HG02623 (cell line): Measurements from ENCODE around the gene SDC3.
"Not testable (repeated sequence)": the region's sequence is repeated elsewhere in the genome, so short reads cannot be mapped to it uniquely, and the experiment has no call there.

Experiments
- ATAC-seq: cut with Tn5 transposase; IDR thresholded peaks from one replicate; pipeline ENCODE4 v1.9.1; 2021; ENCODE audit warnings: moderate library complexity; ENCODE audit not compliant: unreplicated experiment

The SDC3 gene, protein sequence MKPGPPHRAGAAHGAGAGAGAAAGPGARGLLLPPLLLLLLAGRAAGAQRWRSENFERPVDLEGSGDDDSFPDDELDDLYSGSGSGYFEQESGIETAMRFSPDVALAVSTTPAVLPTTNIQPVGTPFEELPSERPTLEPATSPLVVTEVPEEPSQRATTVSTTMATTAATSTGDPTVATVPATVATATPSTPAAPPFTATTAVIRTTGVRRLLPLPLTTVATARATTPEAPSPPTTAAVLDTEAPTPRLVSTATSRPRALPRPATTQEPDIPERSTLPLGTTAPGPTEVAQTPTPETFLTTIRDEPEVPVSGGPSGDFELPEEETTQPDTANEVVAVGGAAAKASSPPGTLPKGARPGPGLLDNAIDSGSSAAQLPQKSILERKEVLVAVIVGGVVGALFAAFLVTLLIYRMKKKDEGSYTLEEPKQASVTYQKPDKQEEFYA

GRCh38 chr1:30908696-30909364 is at the start of gene SDC3:
TSS of gene SDC3 (minus strand) at chr1:30908758. CDS start at chr1:30908586, 172 bp downstream.
- no peak for ATAC-seq

- ATAC-seq: no peak
Measured at GRCh38 chr1:30957560-30958222, 49.1 kb upstream of the SDC3 start.

GRCh38 chr1:30955448-30956015 is 47.0 kb upstream of the SDC3 start:
- ATAC-seq: no peak

DNA sequence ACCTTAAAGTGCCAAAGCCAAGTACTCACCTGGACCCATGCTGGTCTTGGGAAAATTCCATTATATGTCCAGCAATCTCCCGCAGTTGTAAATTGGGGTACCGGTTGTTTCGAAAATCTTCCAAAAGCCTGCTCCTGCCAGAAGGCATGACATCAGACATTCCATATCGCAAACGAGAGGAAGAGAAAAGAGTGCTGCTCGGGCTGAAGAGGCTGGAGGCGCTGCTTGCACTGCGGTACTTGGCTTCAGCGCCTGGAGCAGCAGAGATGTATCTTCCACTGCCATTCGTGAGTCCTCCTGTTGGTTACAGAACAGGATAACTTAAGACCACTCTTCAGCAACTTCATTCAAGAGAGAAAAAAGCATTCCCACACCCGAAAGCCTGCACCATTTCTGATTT is 45.1 kb upstream of the SDC3 start:
- ATAC-seq: no peak

DNA sequence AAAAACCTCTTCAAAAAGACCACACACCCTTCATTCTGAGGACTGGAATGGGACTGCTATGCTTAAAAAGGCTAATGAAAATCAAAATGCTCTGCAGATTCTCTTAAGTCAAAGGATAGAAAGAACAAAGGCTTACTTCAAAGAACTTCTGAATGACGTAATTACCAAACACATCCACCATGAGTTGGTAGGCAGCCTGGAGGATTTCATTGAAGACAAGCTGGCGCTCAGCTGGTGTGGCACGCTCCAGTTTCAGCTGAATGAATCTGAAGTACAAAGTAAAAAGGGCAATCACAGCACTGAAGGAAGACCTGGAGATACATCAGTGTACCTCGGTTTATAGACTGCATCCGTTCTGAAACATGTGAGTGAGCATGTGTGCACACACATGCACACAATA is 43.5 kb upstream of the SDC3 start:
- no peak for ATAC-seq

DNA sequence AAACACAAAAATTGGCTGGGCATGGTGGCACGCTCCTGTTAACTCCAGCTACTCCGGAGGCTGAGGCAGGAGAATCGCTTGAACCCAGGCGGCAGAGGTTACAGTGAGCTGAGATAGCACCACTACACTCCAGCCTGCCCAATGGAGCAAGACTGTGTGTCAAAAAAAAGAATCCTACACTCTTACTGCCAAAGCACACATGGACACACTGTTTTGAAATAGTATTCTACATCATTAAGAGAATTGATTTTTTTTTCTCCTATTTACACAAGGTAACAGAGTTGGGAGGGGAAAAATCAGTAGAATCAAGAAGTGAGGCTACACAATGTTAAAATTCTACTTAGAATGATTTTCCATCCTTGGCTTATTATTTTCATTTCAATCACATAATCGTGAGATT is 42.1 kb upstream of the SDC3 start:
- ATAC-seq: no peak

- ATAC-seq: no peak
Measured at GRCh38 chr1:30950053-30950452, 41.5 kb upstream of the SDC3 start.

- ATAC-seq: not testable (repeated sequence)
Measured at GRCh38 chr1:30949487-30949838, 40.9 kb upstream of the SDC3 start.

DNA sequence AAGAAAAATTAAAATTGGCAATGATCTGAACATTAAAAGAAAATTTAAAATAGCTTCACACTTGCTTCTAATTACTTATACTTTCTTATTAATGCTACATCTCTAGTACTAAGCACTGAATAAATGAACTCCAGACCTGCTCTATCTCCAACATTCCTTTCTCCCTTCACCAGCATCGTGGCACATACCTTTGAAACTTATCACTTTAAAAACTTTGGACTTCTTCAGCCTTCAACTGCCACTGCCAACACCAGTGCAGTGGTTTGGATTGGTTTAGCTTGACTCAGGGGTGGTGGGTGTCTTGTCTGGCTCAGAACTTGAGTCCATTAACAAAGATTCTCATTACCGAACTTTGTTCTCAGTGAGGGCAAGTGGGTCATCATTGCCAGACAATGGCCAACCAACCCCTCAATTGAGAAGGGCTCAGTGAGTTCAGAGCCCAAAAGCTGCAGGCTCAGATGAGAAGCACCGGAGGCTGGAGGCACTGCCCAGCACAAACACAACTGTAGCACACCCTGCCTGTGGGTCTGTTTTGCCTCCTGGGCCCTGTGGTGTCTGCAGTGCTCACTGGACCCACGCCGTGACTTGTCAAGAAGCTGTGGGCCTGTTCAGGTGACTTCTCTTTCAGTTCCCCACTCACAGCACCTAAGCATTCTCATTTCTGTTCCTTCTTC is 40.4 kb upstream of the SDC3 start:
- ATAC-seq: not testable (repeated sequence)

DNA sequence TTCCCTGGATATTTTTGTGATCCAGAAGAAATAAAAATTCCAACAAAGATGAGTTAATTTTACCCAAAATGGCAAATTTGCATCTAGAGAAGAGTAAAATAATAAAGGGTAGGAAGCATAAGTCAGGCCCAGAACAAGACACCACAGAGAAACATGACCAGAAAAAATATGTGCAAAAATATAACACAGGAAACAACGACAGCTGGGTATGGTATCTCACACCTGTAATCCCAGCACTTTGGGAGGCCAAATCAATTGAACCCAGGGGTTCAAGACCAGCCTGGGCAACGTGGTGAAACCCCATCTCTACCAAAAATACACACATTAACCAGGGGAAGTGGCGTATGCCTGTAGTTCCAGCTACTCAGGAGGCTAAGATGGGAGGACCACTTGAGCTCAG is 39.7 kb upstream of the SDC3 start:
- ATAC-seq: no peak

DNA sequence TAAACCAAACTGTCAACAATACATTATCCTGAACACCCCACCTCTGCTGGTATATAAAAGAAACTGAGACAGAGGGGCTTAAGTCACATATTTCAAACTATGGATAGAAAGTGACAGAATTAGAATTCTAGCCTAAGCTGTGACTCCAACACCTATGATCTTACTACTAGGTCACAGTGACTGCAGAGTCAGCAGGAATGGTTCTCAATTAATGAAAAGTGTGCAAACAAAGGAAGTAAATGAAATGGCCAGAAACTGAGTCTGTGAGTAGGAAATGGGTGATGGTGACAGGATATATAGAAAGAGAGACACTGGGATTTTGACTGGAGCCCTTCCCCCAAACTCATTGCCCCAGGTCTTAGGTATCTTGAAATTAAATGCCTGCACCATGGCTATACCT is 38.7 kb upstream of the SDC3 start:
- ATAC-seq: no peak

DNA sequence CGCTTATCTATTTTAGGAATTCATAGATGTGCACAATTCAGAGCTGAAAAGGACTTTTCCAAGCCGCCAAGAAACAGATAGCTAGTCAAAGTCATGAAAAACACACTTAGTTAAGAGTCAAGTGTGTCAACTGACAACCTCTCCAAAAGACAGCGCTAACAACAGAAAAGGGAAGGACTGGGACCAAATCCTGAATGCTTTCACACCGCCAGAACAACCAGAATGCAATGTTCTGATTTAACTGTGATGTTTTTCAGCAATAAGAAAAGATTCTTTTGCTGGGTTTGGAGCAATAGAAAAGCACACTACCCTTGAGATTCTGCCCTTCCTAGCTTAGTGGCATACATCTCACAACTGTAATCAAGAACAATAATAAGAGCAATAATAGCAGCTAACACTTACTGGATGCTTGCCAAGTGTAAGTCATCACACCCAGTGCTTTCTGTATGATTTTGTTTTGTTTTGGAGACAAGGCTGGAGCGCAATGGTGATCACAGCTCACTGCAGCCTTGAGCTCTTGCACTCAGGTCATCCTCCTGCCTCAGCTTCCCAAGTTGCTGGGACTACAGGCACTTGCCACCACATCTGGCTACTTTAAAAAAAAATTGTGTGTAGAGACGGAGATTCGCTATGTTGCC is 33.9 kb upstream of the SDC3 start:
- no peak for ATAC-seq

- ATAC-seq: no peak
Measured at GRCh38 chr1:30940541-30940940, 32.0 kb upstream of the SDC3 start.

DNA sequence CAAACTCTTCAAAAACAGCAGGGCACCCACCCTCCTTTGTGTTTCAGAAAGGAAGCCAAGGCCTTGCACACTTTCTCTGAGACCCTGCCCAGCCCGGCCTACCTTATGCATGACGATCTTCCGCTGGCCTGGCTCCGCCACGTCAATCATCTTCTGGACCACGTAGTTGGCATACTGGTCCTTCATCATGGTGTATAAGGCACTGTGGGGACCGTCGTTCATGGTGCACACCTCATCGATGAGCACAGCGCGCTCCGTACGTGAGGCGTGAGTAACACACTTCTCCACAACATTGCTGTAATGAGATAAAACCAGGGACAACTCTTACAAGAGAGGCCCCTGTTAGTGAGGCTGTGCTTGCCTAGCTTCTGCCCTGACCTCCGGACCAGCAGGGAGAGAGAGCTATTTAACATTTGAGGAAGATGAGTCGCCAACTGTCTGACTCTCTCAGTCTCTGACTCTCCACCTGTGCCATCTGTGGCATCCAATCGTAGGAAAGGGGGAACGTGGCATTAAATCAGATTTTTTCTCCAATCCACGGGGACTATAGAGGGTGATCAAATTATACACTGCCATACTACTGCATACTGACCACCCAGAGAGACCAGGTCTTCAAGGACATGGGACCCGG is 28.1 kb upstream of the SDC3 start:
- no peak for ATAC-seq

GRCh38 chr1:30935758-30936157 is 27.2 kb upstream of the SDC3 start:
- not testable (repeated sequence) for ATAC-seq

- ATAC-seq: no peak
Measured at GRCh38 chr1:30934613-30935012, 26.1 kb upstream of the SDC3 start.

GRCh38 chr1:30933874-30934252 is 25.3 kb upstream of the SDC3 start:
- no peak for ATAC-seq

DNA sequence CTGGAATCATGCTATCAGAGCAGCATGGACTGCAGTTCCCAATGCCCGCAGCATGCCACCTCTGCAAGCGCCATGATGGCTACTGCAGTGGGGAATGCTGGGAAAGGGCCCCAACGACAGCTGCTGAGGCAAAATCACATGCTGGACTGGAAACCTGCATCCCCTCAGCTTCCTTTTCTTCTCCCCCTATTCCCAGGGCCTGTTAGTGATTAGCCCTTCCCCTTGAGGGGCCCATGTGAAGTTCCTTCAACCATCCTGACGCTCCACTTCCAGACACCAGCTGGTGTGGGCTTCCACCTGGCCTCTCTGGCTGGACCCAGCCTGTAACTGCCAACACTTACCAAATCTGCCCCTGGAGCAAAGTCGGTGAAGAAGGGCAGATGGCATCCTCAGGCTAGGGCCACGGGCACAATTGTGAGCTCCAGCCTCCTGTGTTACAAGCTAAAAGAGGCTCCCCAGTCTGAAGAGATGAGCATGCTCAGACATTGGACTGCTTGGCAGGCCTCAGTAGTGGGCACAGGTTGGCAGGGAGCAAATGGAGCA is 22.1 kb upstream of the SDC3 start:
- ATAC-seq: no peak

DNA sequence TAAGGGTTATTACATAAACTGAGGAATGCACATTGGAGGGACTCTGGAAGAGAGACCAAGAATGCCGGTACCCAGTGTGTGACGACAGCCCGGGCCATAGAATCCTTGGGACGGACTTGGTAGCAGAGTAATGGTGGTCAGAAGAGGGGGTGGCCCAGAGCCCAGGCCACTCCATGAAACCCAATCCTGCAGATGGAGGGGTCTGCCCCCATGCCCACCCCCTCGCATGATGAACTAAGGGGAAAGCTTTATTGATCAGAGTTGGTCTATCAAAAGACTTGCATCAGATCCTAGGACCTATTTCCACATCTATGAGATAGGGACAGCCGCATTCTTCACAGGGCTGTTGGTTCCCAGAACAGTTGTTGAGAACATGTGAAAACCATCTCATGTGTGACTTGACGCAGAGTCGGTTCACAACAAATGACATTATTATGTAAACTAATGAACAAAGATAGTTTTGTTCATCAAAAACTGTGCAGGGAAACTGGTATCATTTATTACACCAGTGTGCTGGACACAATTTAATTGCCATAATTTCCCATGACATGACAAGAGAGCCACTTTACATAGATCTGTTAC is 21.5 kb upstream of the SDC3 start:
- ATAC-seq: no peak
